ENCODE measurements around the gene HSD17B12.

DNA sequence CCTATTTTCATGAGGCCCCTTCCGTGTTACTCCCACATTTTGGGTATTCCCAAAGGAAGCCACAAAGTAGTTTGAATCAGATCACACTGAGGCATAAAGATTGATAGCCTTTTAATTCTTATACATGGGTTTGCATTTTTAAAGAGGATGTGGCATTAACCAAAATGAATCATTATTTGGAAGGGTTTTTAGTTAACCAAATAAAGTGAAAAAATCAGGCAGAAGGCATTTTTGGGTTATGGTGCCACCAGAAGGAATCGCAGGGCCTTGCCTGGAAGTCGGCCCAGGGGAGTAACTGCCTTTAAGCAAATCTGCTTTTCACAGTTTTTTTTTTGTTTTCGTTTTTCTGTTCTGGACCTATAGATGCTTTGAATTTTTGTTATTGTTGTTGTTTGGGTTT lies 55.4 kb downstream of the HSD17B12 start:
- no peak for TF ChIP-seq POLR2A (IDR thresholded peaks at IDR 0.05)
- TF ChIP-seq, protein P1, sequence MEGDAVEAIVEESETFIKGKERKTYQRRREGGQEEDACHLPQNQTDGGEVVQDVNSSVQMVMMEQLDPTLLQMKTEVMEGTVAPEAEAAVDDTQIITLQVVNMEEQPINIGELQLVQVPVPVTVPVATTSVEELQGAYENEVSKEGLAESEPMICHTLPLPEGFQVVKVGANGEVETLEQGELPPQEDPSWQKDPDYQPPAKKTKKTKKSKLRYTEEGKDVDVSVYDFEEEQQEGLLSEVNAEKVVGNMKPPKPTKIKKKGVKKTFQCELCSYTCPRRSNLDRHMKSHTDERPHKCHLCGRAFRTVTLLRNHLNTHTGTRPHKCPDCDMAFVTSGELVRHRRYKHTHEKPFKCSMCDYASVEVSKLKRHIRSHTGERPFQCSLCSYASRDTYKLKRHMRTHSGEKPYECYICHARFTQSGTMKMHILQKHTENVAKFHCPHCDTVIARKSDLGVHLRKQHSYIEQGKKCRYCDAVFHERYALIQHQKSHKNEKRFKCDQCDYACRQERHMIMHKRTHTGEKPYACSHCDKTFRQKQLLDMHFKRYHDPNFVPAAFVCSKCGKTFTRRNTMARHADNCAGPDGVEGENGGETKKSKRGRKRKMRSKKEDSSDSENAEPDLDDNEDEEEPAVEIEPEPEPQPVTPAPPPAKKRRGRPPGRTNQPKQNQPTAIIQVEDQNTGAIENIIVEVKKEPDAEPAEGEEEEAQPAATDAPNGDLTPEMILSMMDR (IDR thresholded peaks at IDR 0.05), result no peak

All from breast epithelium (tissue), 3 donors.